Renal cortical epithelial cell (primary cell): ENCODE data around the gene GOT2. TPM values are rescaled to one million over a fixed set of nuclear protein-coding genes. Genes with fewer than 3 reads are reported as not detected.

ENCODE experiments used
- total RNA-seq: library from RNA; depleted of rRNA; stranded (reverse); fragments of >200 nt; gene quantifications from 2 replicates; pipeline ENCODE4 v1.2.3, GENCODE V29; 2014

The GOT2 gene
- total RNA-seq, 1 donor from 2014 or later, result 108 TPM

Other genes with a start within 250 kb of the GOT2 start
- gene NDRG4, start 234.2 kb downstream of the GOT2 start, total RNA-seq, result 15.8 and 26.0 TPM in 2 replicates
- gene SETD6, start 218.8 kb downstream of the GOT2 start, total RNA-seq, result 9.0 and 17.3 TPM in 2 replicates
- gene CNOT1, start 104.5 kb downstream of the GOT2 start, total RNA-seq, result 134 and 256 TPM in 2 replicates
- gene SLC38A7, start 49.5 kb downstream of the GOT2 start, total RNA-seq, result 17.7 and 35.7 TPM in 2 replicates